Cardiac fibroblast (primary cell): Measurements from ENCODE around the gene GADD45A.

Experiments
- DNase-seq, 2 donors: peaks; one replicate each; pipeline versions ENCODE4 v3.0.0 to v3.0.0-alpha.2; 2010; ENCODE audit warnings: low read depth in 2 of 2
- H3K4me3 ChIP-seq, 2 donors: replicated peaks in 1 of 2; 1 replicate in 1 of 2; 2 replicates in 1 of 2; pipeline ENCODE4 v1.5.1; 2011; ENCODE audit warnings: low read depth in 2 of 2, low read length in 2 of 2, mild to moderate bottlenecking in 2 of 2, moderate library complexity in 1 of 2
- CTCF ChIP-seq: IDR thresholded peaks from one replicate; pipeline ENCODE4 v1.5.1; 2011; ENCODE audit warnings: low read depth, mild to moderate bottlenecking, low read length, inconsistent platforms

GADD45A gene

GRCh38 chr1:67731322-67731721, 46.3 kb downstream of the GADD45A start:
- TF ChIP-seq CTCF = no peak
- no peak overlapping the region for H3K4me3 ChIP-seq
- no peak for DNase-seq

DNA sequence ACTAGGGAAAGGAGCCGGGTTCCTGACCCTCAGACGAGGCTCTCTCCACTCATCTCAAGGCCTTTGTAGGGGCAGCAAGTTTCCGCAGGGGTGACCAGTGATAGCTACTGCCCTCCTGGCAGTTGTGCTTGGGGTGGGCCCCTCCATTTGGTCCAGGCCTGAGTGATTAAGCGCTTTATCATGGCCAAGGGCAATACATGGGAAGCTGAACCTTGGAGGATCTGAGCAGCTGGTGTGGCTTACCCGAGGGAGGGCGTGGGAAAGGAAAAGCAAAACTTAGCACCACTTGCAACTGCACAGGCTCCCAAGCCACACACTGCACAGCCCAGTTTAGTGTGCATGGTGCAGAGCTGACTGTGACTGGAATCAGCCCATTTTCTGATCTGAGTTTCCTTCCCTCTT, 47.8 kb downstream of the GADD45A start:
- DNase-seq = peak; percentile 88 to 94
- no peak overlapping the region for H3K4me3 ChIP-seq
- TF ChIP-seq CTCF = no peak

GRCh38 chr1:67733681-67734322, 48.8 kb downstream of the GADD45A start:
- H3K4me3 ChIP-seq = no peak overlapping the region
- DNase-seq = no peak
- TF ChIP-seq CTCF = no peak

GRCh38 chr1:67734323-67734690, 49.3 kb downstream of the GADD45A start:
- TF ChIP-seq CTCF = no peak
- DNase-seq = no peak
- H3K4me3 ChIP-seq = no peak overlapping the region

DNA sequence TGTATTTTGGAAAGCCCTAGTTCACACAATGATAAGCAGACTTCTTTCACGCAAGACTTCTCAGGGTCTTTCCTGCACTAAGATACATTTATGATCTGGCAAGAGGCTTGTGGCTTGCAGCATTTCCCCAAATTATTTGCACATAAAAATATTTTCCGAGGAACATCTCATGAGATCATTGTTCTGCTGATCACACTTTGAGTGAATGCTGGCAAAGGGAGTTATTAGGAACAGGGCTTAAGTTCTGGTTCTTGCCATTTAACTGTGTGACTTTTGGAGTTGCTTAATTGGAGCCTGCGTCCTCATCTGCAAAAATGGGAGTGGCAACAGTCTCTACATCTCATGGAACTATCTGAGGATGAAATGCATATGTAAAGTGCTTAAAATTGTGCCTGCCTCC, 50.2 kb downstream of the GADD45A start:
- DNase-seq = peak in 1 of 2 donors; percentile 55
- no peak overlapping the region for H3K4me3 ChIP-seq
- no peak for TF ChIP-seq CTCF

DNA sequence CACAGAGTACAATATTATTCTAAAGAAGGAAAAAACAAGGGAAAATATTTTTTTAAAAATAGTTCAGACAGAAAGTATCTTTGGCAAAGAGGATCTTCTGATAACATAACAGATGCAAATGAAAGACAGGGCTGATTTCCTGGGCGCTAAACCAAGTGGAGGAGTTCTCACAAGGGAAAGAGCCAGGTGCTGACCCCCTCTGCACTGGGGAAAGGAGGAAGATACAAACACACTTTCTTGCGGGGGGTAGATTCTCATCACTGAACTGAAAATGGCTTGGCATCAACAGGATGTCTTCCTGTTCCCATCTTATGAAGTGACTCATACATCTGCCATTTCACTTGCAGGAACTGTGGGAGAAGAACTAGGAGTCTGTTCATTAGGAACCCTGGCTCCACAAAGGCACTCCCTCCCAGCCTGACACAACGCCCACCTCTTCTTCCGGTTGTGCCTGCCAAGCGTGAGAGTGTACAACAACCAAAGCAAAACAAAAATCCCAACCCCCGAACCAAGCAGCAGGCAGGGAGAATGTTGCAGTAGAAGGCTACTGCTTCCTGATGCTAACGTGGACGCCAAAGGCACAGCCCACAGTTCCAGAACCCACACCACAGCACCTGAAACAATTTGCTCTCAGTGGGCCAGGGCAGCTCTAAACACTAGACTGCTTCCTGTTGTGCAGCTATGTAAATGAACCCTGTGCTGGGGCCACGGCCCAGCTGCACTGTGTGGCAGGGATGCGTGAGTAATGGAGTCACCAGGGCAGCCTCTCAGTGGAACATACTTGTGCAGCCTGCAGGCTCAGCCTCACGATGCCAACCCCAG, 51.0 kb downstream of the GADD45A start:
- peak overlapping the region; percentile 18 to 21 for H3K4me3 ChIP-seq
- no peak for TF ChIP-seq CTCF
- peak; percentile 95 to 97 for DNase-seq
